ENCODE measurements around the gene CLSTN2. TPM values are rescaled to one million over a fixed set of nuclear protein-coding genes. Genes with fewer than 3 reads are reported as not detected.

The CLSTN2 gene
- total RNA-seq, 1 donor from 2014 or later = 80.9 TPM

DNA sequence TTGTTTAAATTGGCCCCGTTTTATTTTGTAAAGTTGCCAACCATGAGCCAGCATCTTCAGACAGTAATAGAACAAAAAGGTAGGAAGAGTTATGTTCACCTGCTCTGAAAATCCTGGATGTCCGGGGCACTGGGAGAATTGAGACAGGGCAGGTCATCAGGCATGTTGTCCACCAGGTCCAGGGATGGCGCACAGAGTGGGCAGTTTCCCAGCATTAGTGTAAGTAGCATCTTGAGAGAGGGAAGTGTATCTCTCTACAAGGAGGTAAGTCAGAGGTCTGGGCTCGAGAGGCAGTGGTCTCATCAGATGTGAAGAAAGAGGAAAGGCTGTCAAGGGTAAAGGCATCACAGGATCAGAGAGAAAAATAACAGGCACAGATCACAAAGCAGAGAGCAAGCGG, 339.4 kb downstream of the CLSTN2 start:
- Mint-ChIP-seq H3K4me3 (ENCODE audit: unreplicated experiment) (no peak overlapping the region), H3K27ac (ENCODE audit: unreplicated experiment) (no peak overlapping the region), H3K36me3 (ENCODE audit: low read depth, unreplicated experiment) (peaks cover 14% of the 10 kb centered on the region), H3K9me3 (ENCODE audit: unreplicated experiment) (no peaks in the 10 kb centered on the region), H3K27me3 (ENCODE audit: low read depth, unreplicated experiment) (peaks cover 3% of the 10 kb centered on the region), H3K4me1 (ENCODE audit: low read depth, unreplicated experiment) (peaks cover 6% of the 10 kb centered on the region)
- H3K36me3 ChIP-seq (ENCODE audit: insufficient read depth, low read length) = no peaks in the 10 kb centered on the region
- no peak overlapping the region for H3K9ac ChIP-seq (ENCODE audit: low read length)
- no peak overlapping the region for H3K4me2 ChIP-seq (ENCODE audit: low read length)
- no peaks in the 10 kb centered on the region for H4K20me1 ChIP-seq (ENCODE audit: insufficient read depth, low read length)
- FAIRE-seq = no peak
- no peaks in the 10 kb centered on the region for H3K79me2 ChIP-seq (ENCODE audit: insufficient read depth, low read length)
- DNase-seq (ENCODE audit: low read depth) = no peak
- peaks cover 6% of the 10 kb centered on the region for H3K4me1 ChIP-seq (ENCODE audit: insufficient read depth, low read length)
- H3K9me3 ChIP-seq (ENCODE audit: insufficient read depth, low read depth, low read length) = no peaks in the 10 kb centered on the region
- no peak for TF ChIP-seq CTCF (IDR thresholded peaks at IDR 0.05; ENCODE audit: insufficient read depth, low read depth, low read length)
- no peak for TF ChIP-seq EZH2 (IDR thresholded peaks at IDR 0.05; ENCODE audit: insufficient read depth, low read length)
- H3K27ac ChIP-seq (ENCODE audit: low read depth, low read length) = no peak overlapping the region
- H3K4me3 ChIP-seq (ENCODE audit: insufficient read depth, low read depth, low read length) = no peak overlapping the region
- H3K27me3 ChIP-seq (ENCODE audit: insufficient read depth, low read length) = no peaks in the 10 kb centered on the region
- no peak overlapping the region for H2AFZ ChIP-seq (ENCODE audit: low read depth, low read length)

GRCh38 chr3:140276703-140277102, 341.7 kb downstream of the CLSTN2 start:
- Histone ChIP-seq H3K9ac (ENCODE audit: low read length) (no peak overlapping the region), H3K4me1 (ENCODE audit: insufficient read depth, low read length) (peaks cover 6% of the 10 kb centered on the region), H3K79me2 (ENCODE audit: insufficient read depth, low read length) (no peaks in the 10 kb centered on the region), H3K4me3 (ENCODE audit: insufficient read depth, low read depth, low read length) (no peak overlapping the region), H4K20me1 (ENCODE audit: insufficient read depth, low read length) (no peaks in the 10 kb centered on the region), H3K27ac (ENCODE audit: low read depth, low read length) (no peak overlapping the region), H2AFZ (ENCODE audit: low read depth, low read length) (no peak overlapping the region), H3K9me3 (ENCODE audit: insufficient read depth, low read depth, low read length) (no peaks in the 10 kb centered on the region), H3K27me3 (ENCODE audit: insufficient read depth, low read length) (peaks cover 4% of the 10 kb centered on the region), H3K4me2 (ENCODE audit: low read length) (no peak overlapping the region), H3K36me3 (ENCODE audit: insufficient read depth, low read length) (no peaks in the 10 kb centered on the region)
- Mint-ChIP-seq H3K36me3 (ENCODE audit: low read depth, unreplicated experiment) (peaks cover 9% of the 10 kb centered on the region), H3K27me3 (ENCODE audit: low read depth, unreplicated experiment) (peaks cover 3% of the 10 kb centered on the region), H3K4me3 (ENCODE audit: unreplicated experiment) (no peak overlapping the region), H3K27ac (ENCODE audit: unreplicated experiment) (no peak overlapping the region), H3K4me1 (ENCODE audit: low read depth, unreplicated experiment) (peaks cover 6% of the 10 kb centered on the region), H3K9me3 (ENCODE audit: unreplicated experiment) (no peaks in the 10 kb centered on the region)
- no peak for TF ChIP-seq EZH2 (IDR thresholded peaks at IDR 0.05; ENCODE audit: insufficient read depth, low read length)
- TF ChIP-seq CTCF (IDR thresholded peaks at IDR 0.05; ENCODE audit: insufficient read depth, low read depth, low read length) = peak; percentile 19
- FAIRE-seq (no peak), DNase-seq (ENCODE audit: low read depth) (no peak)

- Histone ChIP-seq H3K27me3 (ENCODE audit: insufficient read depth, low read length) (peaks cover 4% of the 10 kb centered on the region), H3K79me2 (ENCODE audit: insufficient read depth, low read length) (no peaks in the 10 kb centered on the region), H3K9me3 (ENCODE audit: insufficient read depth, low read depth, low read length) (no peaks in the 10 kb centered on the region), H4K20me1 (ENCODE audit: insufficient read depth, low read length) (no peaks in the 10 kb centered on the region), H3K4me3 (ENCODE audit: insufficient read depth, low read depth, low read length) (no peak overlapping the region), H3K9ac (ENCODE audit: low read length) (no peak overlapping the region), H3K27ac (ENCODE audit: low read depth, low read length) (no peak overlapping the region), H2AFZ (ENCODE audit: low read depth, low read length) (no peak overlapping the region), H3K4me1 (ENCODE audit: insufficient read depth, low read length) (peaks cover 6% of the 10 kb centered on the region), H3K4me2 (ENCODE audit: low read length) (no peak overlapping the region), H3K36me3 (ENCODE audit: insufficient read depth, low read length) (no peaks in the 10 kb centered on the region)
- H3K36me3 Mint-ChIP-seq (ENCODE audit: low read depth, unreplicated experiment) = peaks cover 9% of the 10 kb centered on the region
- FAIRE-seq (no peak), DNase-seq (ENCODE audit: low read depth) (no peak)
- no peak for TF ChIP-seq EZH2 (IDR thresholded peaks at IDR 0.05; ENCODE audit: insufficient read depth, low read length)
- TF ChIP-seq CTCF (IDR thresholded peaks at IDR 0.05; ENCODE audit: insufficient read depth, low read depth, low read length) = no peak
- H3K9me3 Mint-ChIP-seq (ENCODE audit: unreplicated experiment) = no peaks in the 10 kb centered on the region
- H3K4me1 Mint-ChIP-seq (ENCODE audit: low read depth, unreplicated experiment) = peaks cover 6% of the 10 kb centered on the region
- no peak overlapping the region for H3K4me3 Mint-ChIP-seq (ENCODE audit: unreplicated experiment)
- no peak overlapping the region for H3K27ac Mint-ChIP-seq (ENCODE audit: unreplicated experiment)
- peaks cover 3% of the 10 kb centered on the region for H3K27me3 Mint-ChIP-seq (ENCODE audit: low read depth, unreplicated experiment)
Observed at GRCh38 chr3:140277886-140278285, 342.9 kb downstream of the CLSTN2 start.
